Upper lobe of right lung (tissue), 1 donor: ENCODE measurements around the gene ADAMTS18. TPM values are rescaled to one million over a fixed set of nuclear protein-coding genes. Genes with fewer than 3 reads are reported as not detected.

Experiments
- ATAC-seq: fragments of 200-7000 bp; cut with Tn5 transposase; one replicate; pipeline ENCODE4 v1.9.1; 2020; ENCODE audit warnings: mild to moderate bottlenecking, moderate library complexity
- DNase-seq: peaks from one replicate; pipeline ENCODE4 v3.0.0-alpha.2; 2020
- H3K27ac ChIP-seq: fragments of 200-600 bp; one replicate; pipeline ENCODE4 v1.8.0; 2022
- H3K27me3 ChIP-seq: fragments of 200-600 bp; one replicate; pipeline ENCODE4 v1.8.0; 2022; ENCODE audit warnings: mild to moderate bottlenecking
- H3K36me3 ChIP-seq: fragments of 200-600 bp; one replicate; pipeline ENCODE4 v1.8.0; 2022
- H3K4me1 ChIP-seq: fragments of 200-600 bp; one replicate; pipeline ENCODE4 v1.8.0; 2022
- H3K4me3 ChIP-seq: fragments of 200-600 bp; one replicate; pipeline ENCODE4 v1.8.0; 2022; ENCODE audit warnings: mild to moderate bottlenecking
- H3K9me3 ChIP-seq: fragments of 200-600 bp; one replicate; pipeline ENCODE4 v1.8.0; 2022
- intact Hi-C: fragments of 100-400 bp; cut with DNase I; formaldehyde crosslinking; loops from one replicate; pipeline ENCODE4 v1.11.0; 2022
- total RNA-seq: library from RNA; stranded (reverse); fragmentation: NEBNext Ultra II Directional; extraction: Animal tissue kit (Norgen Biotek cat#: 25700); gene quantifications from one replicate; pipeline ENCODE4 v1.2.1, GENCODE V29; 2021
- TF ChIP-seq, protein P1 (sequence below): fragments of 200-600 bp; IDR thresholded peaks from one replicate; pipeline ENCODE4 v1.8.0; 2022; ENCODE audit warnings: antibody characterized with exemption
- donor health status: DM: no; HTN: yes; CAD: no; lungs with severe emphysema.

ADAMTS18 gene
- total RNA-seq, 1 donor from 2014 or later, result 0.46 TPM

- TF ChIP-seq, protein P1, sequence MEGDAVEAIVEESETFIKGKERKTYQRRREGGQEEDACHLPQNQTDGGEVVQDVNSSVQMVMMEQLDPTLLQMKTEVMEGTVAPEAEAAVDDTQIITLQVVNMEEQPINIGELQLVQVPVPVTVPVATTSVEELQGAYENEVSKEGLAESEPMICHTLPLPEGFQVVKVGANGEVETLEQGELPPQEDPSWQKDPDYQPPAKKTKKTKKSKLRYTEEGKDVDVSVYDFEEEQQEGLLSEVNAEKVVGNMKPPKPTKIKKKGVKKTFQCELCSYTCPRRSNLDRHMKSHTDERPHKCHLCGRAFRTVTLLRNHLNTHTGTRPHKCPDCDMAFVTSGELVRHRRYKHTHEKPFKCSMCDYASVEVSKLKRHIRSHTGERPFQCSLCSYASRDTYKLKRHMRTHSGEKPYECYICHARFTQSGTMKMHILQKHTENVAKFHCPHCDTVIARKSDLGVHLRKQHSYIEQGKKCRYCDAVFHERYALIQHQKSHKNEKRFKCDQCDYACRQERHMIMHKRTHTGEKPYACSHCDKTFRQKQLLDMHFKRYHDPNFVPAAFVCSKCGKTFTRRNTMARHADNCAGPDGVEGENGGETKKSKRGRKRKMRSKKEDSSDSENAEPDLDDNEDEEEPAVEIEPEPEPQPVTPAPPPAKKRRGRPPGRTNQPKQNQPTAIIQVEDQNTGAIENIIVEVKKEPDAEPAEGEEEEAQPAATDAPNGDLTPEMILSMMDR, result no peak
- no peaks in the 10 kb centered on the region for H3K4me1 ChIP-seq
- no peaks in the 10 kb centered on the region for H3K27me3 ChIP-seq
- ATAC-seq (no peak), DNase-seq (no peak)
- intact Hi-C loops, result no loop called here
- no peak overlapping the region for H3K27ac ChIP-seq
- H3K36me3 ChIP-seq, result no peaks in the 10 kb centered on the region
- H3K4me3 ChIP-seq, result no peak overlapping the region
- no peaks in the 10 kb centered on the region for H3K9me3 ChIP-seq
These were observed 107.1 kb downstream of the ADAMTS18 start for GRCh38 chr16:77327717-77328116.

GRCh38 chr16:77324729-77325128, 110.1 kb downstream of the ADAMTS18 start:
- no peak for ATAC-seq
- Histone ChIP-seq H3K36me3 (no peaks in the 10 kb centered on the region), H3K27me3 (no peaks in the 10 kb centered on the region), H3K27ac (no peak overlapping the region), H3K4me1 (no peaks in the 10 kb centered on the region), H3K9me3 (no peaks in the 10 kb centered on the region), H3K4me3 (no peak overlapping the region)
- intact Hi-C loops, result no loop called here
- TF ChIP-seq, protein P1, result no peak
- DNase-seq, result no peak

DNA sequence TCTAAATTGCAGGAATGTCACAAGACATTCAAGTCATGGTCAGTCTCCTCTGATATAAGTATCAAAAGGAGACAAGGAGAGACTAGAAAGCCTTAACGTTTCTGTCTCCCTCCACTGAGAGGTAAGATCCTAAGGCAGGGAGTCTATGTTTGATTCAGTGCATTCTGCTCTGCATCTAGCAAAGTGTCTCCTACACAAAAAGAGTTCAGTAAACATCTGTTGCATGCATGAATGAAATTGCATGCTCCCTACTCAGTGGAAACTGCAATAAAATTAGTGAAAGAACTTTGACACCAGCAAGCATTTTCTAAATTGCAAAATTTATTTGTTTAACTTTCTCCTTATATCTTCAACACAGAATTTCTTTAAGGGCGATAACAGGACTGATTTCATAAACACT, 111.1 kb downstream of the ADAMTS18 start:
- no peak overlapping the region for H3K4me3 ChIP-seq
- H3K27ac ChIP-seq, result no peak overlapping the region
- ATAC-seq, result no peak
- H3K36me3 ChIP-seq, result no peaks in the 10 kb centered on the region
- TF ChIP-seq, protein P1, result no peak
- H3K9me3 ChIP-seq, result no peaks in the 10 kb centered on the region
- no peaks in the 10 kb centered on the region for H3K27me3 ChIP-seq
- H3K4me1 ChIP-seq, result no peaks in the 10 kb centered on the region
- no peak for DNase-seq
- intact Hi-C loops, result no loop called here

GRCh38 chr16:77322757-77323156, 112.1 kb downstream of the ADAMTS18 start:
- DNase-seq (no peak), ATAC-seq (no peak)
- H3K9me3 ChIP-seq, result no peaks in the 10 kb centered on the region
- H3K4me1 ChIP-seq, result no peaks in the 10 kb centered on the region
- intact Hi-C loops, result no loop called here
- TF ChIP-seq, protein P1, result no peak
- H3K27ac ChIP-seq, result no peak overlapping the region
- no peaks in the 10 kb centered on the region for H3K27me3 ChIP-seq
- no peak overlapping the region for H3K4me3 ChIP-seq
- no peaks in the 10 kb centered on the region for H3K36me3 ChIP-seq

GRCh38 chr16:77317059-77317458, 117.8 kb downstream of the ADAMTS18 start:
- DNase-seq (no peak), ATAC-seq (no peak)
- intact Hi-C loops, result no loop called here
- Histone ChIP-seq H3K27ac (no peak overlapping the region), H3K4me3 (no peak overlapping the region), H3K36me3 (no peaks in the 10 kb centered on the region), H3K27me3 (no peaks in the 10 kb centered on the region), H3K9me3 (no peaks in the 10 kb centered on the region), H3K4me1 (no peaks in the 10 kb centered on the region)
- TF ChIP-seq, protein P1, result no peak

GRCh38 chr16:77310877-77311276, 124.0 kb downstream of the ADAMTS18 start:
- Histone ChIP-seq H3K27me3 (no peaks in the 10 kb centered on the region), H3K4me3 (no peak overlapping the region), H3K27ac (no peak overlapping the region), H3K36me3 (no peaks in the 10 kb centered on the region), H3K9me3 (no peaks in the 10 kb centered on the region), H3K4me1 (no peaks in the 10 kb centered on the region)
- ATAC-seq (no peak), DNase-seq (no peak)
- TF ChIP-seq, protein P1, result no peak
- intact Hi-C loops, result no loop called here
